KMS-11 (cell line): ENCODE results near the gene FOXG1.

Experiments used
- H2AFZ ChIP-seq: fragments of 200-600 bp; sonication (generic); 2 replicates; pipeline ENCODE4 v1.6.1; 2016; ENCODE audit warnings: antibody characterized with exemption, mixed run types, low read depth
- H3K27ac ChIP-seq: fragments of 200-600 bp; sonication (generic); 2 replicates; pipeline ENCODE4 v1.6.1; 2016; ENCODE audit warnings: mild to moderate bottlenecking, mixed run types
- H3K27me3 ChIP-seq: fragments of 200-600 bp; sonication (generic); 2 replicates; pipeline ENCODE4 v1.6.1; 2017; ENCODE audit warnings: mild to moderate bottlenecking, low read depth, mixed run types, moderate library complexity; ENCODE audit not compliant: insufficient read depth
- H3K36me3 ChIP-seq: fragments of 200-600 bp; sonication (generic); 2 replicates; pipeline ENCODE4 v1.6.1; 2017; ENCODE audit warnings: mild to moderate bottlenecking, mixed run types; ENCODE audit not compliant: insufficient read depth
- H3K4me1 ChIP-seq: fragments of 200-600 bp; sonication (generic); 2 replicates; pipeline ENCODE4 v1.6.1; 2016; ENCODE audit warnings: mild to moderate bottlenecking, low read depth, mixed run types; ENCODE audit not compliant: poor library complexity, severe bottlenecking
- H3K4me2 ChIP-seq: fragments of 200-600 bp; sonication (generic); 2 replicates; pipeline ENCODE4 v1.7.0; 2016; ENCODE audit warnings: mild to moderate bottlenecking, mixed run types
- H3K4me3 ChIP-seq: fragments of 200-600 bp; sonication (generic); IDR thresholded peaks from 2 replicates; pipeline ENCODE4 v1.6.1; 2017; ENCODE audit warnings: low read depth, low read length, mixed read lengths; ENCODE audit not compliant: insufficient read depth
- H3K79me2 ChIP-seq: fragments of 200-600 bp; sonication (generic); 2 replicates; pipeline ENCODE4 v1.6.1; 2016; ENCODE audit warnings: low read depth, mixed run types; ENCODE audit not compliant: insufficient read depth
- H3K9ac ChIP-seq: fragments of 200-600 bp; sonication (generic); 2 replicates; pipeline ENCODE4 v1.6.1; 2016; ENCODE audit warnings: mild to moderate bottlenecking, mixed run types
- H4K20me1 ChIP-seq: fragments of 200-600 bp; sonication (generic); 2 replicates; pipeline ENCODE4 v1.6.1; 2016; ENCODE audit warnings: mild to moderate bottlenecking, mixed run types; ENCODE audit not compliant: insufficient read depth
- TF ChIP-seq, protein P1 (sequence below): fragments of 200-600 bp; sonication (generic); conservative IDR thresholded peaks from 2 replicates; pipeline ENCODE4 v1.6.1; 2017; ENCODE audit warnings: low read depth, mild to moderate bottlenecking, antibody characterized with exemption, low read length, moderate library complexity, mixed read lengths

The FOXG1 gene

DNA sequence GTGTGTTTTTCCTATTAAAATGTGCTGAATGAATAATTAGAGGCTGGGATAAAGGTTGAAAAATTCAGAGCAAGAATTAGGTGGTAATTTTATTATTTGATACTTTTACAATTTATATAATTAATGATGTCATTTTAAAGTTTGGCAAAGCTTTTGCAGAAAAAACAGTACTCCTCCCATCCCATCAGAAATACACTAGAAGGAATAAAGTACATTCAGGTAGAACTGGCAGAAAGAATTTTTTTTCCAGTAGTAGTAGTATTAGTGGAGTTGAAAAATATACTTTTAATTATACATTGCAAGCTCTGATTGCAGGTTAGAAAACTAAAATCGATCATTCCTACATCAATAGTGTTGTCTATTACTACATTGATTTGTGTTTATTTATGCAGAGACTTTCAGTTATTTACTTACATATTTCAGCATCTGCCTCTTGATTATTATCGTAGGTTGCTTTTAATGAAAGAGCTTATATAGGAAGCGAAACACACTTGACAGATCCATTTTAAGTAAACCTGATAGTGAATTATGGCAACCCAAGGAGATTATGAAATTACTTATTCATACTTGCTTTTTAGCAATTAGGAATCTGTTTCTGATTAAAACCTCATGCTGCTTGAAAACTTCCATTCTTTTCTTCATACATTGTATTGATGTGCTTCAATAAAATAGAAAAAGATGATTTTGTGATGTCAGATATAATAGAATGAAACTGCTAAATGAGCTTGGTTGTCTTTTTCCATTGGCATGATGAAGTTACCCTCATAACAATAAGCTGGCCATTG is 10.1 kb downstream of the FOXG1 start:
- Histone ChIP-seq H2AFZ (no peak overlapping the region), H3K4me2 (no peak overlapping the region), H3K9ac (no peak overlapping the region), H3K4me1 (no peaks in the 10 kb centered on the region), H3K27me3 (no peaks in the 10 kb centered on the region), H3K27ac (no peak overlapping the region), H4K20me1 (no peaks in the 10 kb centered on the region), H3K4me3 (no peak overlapping the region), H3K36me3 (no peaks in the 10 kb centered on the region), H3K79me2 (no peaks in the 10 kb centered on the region)
- TF ChIP-seq, protein P1, sequence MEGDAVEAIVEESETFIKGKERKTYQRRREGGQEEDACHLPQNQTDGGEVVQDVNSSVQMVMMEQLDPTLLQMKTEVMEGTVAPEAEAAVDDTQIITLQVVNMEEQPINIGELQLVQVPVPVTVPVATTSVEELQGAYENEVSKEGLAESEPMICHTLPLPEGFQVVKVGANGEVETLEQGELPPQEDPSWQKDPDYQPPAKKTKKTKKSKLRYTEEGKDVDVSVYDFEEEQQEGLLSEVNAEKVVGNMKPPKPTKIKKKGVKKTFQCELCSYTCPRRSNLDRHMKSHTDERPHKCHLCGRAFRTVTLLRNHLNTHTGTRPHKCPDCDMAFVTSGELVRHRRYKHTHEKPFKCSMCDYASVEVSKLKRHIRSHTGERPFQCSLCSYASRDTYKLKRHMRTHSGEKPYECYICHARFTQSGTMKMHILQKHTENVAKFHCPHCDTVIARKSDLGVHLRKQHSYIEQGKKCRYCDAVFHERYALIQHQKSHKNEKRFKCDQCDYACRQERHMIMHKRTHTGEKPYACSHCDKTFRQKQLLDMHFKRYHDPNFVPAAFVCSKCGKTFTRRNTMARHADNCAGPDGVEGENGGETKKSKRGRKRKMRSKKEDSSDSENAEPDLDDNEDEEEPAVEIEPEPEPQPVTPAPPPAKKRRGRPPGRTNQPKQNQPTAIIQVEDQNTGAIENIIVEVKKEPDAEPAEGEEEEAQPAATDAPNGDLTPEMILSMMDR: no peak

DNA sequence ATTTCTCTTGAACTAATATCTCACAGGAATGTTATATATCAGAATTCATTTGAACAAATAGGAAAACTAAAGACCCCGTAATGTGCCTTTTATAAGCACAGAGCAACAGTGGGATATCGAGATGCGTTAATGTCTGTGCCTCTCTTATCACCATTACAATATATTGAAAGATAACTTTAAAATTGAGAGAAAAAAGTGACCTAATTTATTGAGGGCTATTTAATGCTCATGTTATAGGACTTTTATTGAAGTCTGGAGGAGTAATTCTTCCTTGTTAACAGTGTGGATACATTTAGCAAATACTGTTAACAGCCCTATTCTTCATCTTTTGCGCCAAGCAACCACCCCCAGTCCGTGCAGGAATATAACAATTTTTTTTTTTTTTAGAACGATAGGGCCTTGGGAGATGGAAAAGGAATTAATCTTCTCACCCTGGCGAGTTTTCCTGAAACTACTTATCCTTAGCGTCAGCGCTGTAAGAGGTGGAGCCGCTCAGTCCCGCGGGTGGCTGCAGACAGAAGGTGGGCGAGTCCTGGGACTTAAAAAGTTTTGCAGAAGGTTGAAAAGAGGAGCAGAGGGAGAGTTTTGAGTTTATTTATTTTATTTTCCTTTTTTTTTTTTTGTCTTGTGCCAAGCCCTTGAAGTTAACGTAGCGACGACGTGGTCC is 11.0 kb downstream of the FOXG1 start:
- Histone ChIP-seq H3K79me2 (no peaks in the 10 kb centered on the region), H3K4me3 (no peak overlapping the region), H4K20me1 (no peaks in the 10 kb centered on the region), H3K9ac (no peak overlapping the region), H3K27me3 (no peaks in the 10 kb centered on the region), H2AFZ (no peak overlapping the region), H3K27ac (no peak overlapping the region), H3K4me2 (no peak overlapping the region), H3K4me1 (no peaks in the 10 kb centered on the region), H3K36me3 (no peaks in the 10 kb centered on the region)
- TF ChIP-seq, protein P1: no peak

- TF ChIP-seq, protein P1: no peak
- no peaks in the 10 kb centered on the region for H4K20me1 ChIP-seq
- H3K4me3 ChIP-seq: no peak overlapping the region
- no peaks in the 10 kb centered on the region for H3K4me1 ChIP-seq
- H3K36me3 ChIP-seq: no peaks in the 10 kb centered on the region
- no peaks in the 10 kb centered on the region for H3K79me2 ChIP-seq
- no peaks in the 10 kb centered on the region for H3K27me3 ChIP-seq
- H3K27ac ChIP-seq: no peak overlapping the region
- H3K4me2 ChIP-seq: no peak overlapping the region
- no peak overlapping the region for H3K9ac ChIP-seq
- no peak overlapping the region for H2AFZ ChIP-seq
Observed at GRCh38 chr14:28778138-28779117, 11.8 kb downstream of the FOXG1 start.

GRCh38 chr14:28779456-28779855 is 12.9 kb downstream of the FOXG1 start:
- Histone ChIP-seq H3K36me3 (no peaks in the 10 kb centered on the region), H4K20me1 (no peaks in the 10 kb centered on the region), H3K4me2 (no peak overlapping the region), H3K4me3 (no peak overlapping the region), H3K9ac (no peak overlapping the region), H3K27ac (no peak overlapping the region), H3K79me2 (no peaks in the 10 kb centered on the region), H3K4me1 (no peaks in the 10 kb centered on the region), H3K27me3 (no peaks in the 10 kb centered on the region), H2AFZ (no peak overlapping the region)
- TF ChIP-seq, protein P1: no peak
